Measurements from ENCODE around the gene MTHFD1. TPM values are rescaled to one million over a fixed set of nuclear protein-coding genes. Genes with fewer than 3 reads are reported as not detected.

The MTHFD1 gene
- total RNA-seq, 1 donor: 28.2 TPM

DNA sequence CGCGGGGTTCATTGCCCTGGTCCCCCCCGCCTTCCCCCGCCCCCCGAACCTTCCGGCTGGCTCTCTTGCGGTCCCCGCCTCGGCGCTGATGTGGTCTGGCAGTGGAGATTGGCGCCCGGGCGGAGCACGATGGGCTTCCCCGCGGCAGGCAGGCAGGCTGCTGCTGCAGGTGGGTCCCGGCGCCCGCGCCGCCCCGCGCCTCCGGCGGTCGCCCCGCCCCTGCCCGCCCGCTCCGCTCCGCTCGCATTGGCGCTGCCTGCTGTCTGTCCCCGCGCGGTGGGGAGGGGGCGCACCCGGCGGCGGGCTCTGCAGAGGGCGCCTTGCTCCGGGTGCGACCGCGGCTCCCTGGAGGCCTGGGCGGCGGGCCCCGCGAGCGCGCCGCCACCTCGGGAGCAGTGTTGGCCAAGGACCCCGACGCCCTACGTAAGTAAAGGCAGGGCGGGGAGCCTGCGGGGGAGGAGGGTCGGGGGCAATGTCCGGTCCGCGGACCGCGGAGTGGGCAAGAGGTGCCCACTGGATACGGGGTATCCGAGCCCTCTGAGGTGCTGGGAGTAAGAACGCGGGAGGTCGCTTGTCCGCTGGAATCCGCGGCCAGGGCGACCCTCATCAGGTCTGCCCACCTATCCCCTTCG lies 77.2 kb downstream of the MTHFD1 start, which contains the start of gene AKAP5:
Gene AKAP5, plus strand, starts transcription at position 309 of the 632 bp plus-strand sequence. CDS start 2,896 bp downstream, outside the sequence.
- H3K27ac ChIP-seq (ENCODE audit: low read depth, low read length): no peak within 1 kb of the TSS
- H3K4me1 ChIP-seq (ENCODE audit: insufficient read depth, low read length): peaks cover 10% of the 10 kb centered on the region
- H3K4me2 ChIP-seq (ENCODE audit: insufficient read depth, low read length): peak within 1 kb of the TSS; percentile 97
- TF ChIP-seq, protein P1, sequence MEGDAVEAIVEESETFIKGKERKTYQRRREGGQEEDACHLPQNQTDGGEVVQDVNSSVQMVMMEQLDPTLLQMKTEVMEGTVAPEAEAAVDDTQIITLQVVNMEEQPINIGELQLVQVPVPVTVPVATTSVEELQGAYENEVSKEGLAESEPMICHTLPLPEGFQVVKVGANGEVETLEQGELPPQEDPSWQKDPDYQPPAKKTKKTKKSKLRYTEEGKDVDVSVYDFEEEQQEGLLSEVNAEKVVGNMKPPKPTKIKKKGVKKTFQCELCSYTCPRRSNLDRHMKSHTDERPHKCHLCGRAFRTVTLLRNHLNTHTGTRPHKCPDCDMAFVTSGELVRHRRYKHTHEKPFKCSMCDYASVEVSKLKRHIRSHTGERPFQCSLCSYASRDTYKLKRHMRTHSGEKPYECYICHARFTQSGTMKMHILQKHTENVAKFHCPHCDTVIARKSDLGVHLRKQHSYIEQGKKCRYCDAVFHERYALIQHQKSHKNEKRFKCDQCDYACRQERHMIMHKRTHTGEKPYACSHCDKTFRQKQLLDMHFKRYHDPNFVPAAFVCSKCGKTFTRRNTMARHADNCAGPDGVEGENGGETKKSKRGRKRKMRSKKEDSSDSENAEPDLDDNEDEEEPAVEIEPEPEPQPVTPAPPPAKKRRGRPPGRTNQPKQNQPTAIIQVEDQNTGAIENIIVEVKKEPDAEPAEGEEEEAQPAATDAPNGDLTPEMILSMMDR (IDR thresholded peaks at IDR 0.05; ENCODE audit: extremely low read depth, low read depth, low read length): no peak
- H3K36me3 ChIP-seq (ENCODE audit: insufficient read depth, low read length): no peaks in the 10 kb centered on the region
- H3K4me3 ChIP-seq (ENCODE audit: insufficient read depth, low read length): peak within 1 kb of the TSS; percentile 82
- DNase-seq (ENCODE audit: insufficient read length, low spot score, missing footprints): peak; percentile 90
- H3K9me3 ChIP-seq (ENCODE audit: low read depth, low read length): no peaks in the 10 kb centered on the region
- no peaks in the 10 kb centered on the region for H3K27me3 ChIP-seq (ENCODE audit: insufficient read depth, low read length)
- no peaks in the 10 kb centered on the region for H4K20me1 ChIP-seq (ENCODE audit: insufficient read depth, low read length)
- H2AFZ ChIP-seq (ENCODE audit: low read length): peak within 1 kb of the TSS; percentile 82
- no peaks in the 10 kb centered on the region for H3K79me2 ChIP-seq (ENCODE audit: insufficient read depth, low read length)

DNA sequence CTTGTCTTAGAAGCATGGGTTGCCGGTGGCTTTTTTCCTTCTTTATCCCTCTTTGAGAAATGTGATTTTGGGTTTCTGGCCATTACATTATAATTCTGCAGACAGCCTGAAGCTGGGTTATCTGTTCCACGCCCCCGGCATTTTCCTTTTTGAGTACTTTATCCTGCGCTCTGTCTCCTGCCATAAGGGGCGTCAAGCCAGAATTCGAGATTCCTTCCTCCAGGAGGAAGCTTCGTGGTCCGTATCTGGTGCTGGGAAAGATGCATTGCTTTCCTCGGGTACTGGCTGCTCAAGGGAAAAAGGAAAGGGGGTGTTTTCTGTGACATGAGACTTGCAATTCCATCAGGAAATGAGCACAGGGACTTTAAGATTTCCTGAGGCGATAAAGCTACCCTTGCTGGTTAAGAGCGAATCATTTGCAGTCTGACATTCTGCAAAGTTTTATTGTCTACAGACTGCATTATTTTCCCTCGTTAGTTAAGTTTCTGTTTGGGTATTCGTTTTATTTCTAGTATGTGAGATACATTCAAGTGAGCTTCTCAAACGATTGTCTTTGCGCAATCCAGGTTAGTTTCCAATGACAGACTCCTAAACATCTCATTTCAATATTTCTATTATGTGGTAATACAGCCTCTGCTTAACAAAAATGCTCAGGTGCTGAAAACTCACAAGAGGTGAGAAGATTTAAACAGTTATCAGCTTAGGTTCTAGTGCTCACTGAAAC lies 77.8 kb downstream of the MTHFD1 start:
- Histone ChIP-seq H3K27ac (ENCODE audit: low read depth, low read length) (no peak overlapping the region), H3K36me3 (ENCODE audit: insufficient read depth, low read length) (no peaks in the 10 kb centered on the region)

DNA sequence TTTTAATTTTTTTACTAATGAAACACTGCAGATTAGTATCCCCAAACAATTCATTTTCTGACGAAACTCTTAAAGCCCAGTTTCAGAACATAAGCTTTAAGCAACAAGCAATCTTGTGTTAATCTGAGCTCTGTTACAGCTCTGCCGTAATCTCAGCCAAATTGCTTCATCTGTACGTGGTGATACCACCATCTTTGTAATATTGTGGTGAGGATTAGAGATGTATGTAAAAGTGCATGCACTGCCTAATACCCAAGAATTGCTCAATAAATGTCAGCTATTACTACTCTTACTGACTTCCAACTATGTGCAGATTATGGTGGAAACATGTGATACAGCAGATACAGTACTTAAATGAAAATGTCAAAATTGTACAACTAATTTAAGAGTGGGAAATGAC lies 78.9 kb downstream of the MTHFD1 start:
- Histone ChIP-seq H3K79me2 (ENCODE audit: insufficient read depth, low read length) (no peaks in the 10 kb centered on the region), H3K4me2 (ENCODE audit: insufficient read depth, low read length) (no peak overlapping the region), H2AFZ (ENCODE audit: low read length) (no peak overlapping the region), H3K36me3 (ENCODE audit: insufficient read depth, low read length) (no peaks in the 10 kb centered on the region), H4K20me1 (ENCODE audit: insufficient read depth, low read length) (no peaks in the 10 kb centered on the region), H3K27ac (ENCODE audit: low read depth, low read length) (no peak overlapping the region), H3K4me3 (ENCODE audit: insufficient read depth, low read length) (no peak overlapping the region), H3K9me3 (ENCODE audit: low read depth, low read length) (no peaks in the 10 kb centered on the region), H3K4me1 (ENCODE audit: insufficient read depth, low read length) (peaks cover 10% of the 10 kb centered on the region), H3K27me3 (ENCODE audit: insufficient read depth, low read length) (no peaks in the 10 kb centered on the region)
- no peak for DNase-seq (ENCODE audit: insufficient read length, low spot score, missing footprints)
- TF ChIP-seq, protein P1 (IDR thresholded peaks at IDR 0.05; ENCODE audit: extremely low read depth, low read depth, low read length): no peak

More for the DNA sequence above, 77.8 kb downstream of the MTHFD1 start:
- Histone ChIP-seq H3K4me2 (ENCODE audit: insufficient read depth, low read length) (peak overlapping the region; percentile 97), H3K79me2 (ENCODE audit: insufficient read depth, low read length) (no peaks in the 10 kb centered on the region), H3K4me1 (ENCODE audit: insufficient read depth, low read length) (peaks cover 10% of the 10 kb centered on the region), H3K4me3 (ENCODE audit: insufficient read depth, low read length) (peak overlapping the region; percentile 82), H3K9me3 (ENCODE audit: low read depth, low read length) (no peaks in the 10 kb centered on the region), H2AFZ (ENCODE audit: low read length) (peak overlapping the region; percentile 82), H3K27me3 (ENCODE audit: insufficient read depth, low read length) (no peaks in the 10 kb centered on the region), H4K20me1 (ENCODE audit: insufficient read depth, low read length) (no peaks in the 10 kb centered on the region)
- TF ChIP-seq, protein P1 (IDR thresholded peaks at IDR 0.05; ENCODE audit: extremely low read depth, low read depth, low read length): peak; percentile 43
- peak; percentile 88 for DNase-seq (ENCODE audit: insufficient read length, low spot score, missing footprints)

DNA sequence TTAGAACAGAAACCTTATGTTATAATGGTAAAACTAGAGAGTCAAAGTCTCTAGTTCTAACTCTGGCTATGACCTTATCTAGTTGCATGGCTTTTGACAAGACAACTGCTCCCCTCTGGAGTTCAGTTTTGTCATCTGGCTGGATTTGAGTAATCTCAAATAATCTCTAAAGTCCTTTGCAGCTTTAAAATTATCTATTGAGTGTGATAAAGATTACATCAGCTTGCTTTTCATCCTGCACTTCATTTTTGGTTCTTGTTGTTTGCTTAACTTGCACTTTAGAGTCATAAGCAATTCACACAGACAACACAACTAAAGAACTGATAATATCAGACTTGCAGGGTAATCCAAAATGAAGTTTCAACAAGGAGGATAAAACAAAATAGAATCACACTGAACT lies 79.4 kb downstream of the MTHFD1 start:
- Histone ChIP-seq H3K36me3 (ENCODE audit: insufficient read depth, low read length) (no peaks in the 10 kb centered on the region), H3K4me3 (ENCODE audit: insufficient read depth, low read length) (no peak overlapping the region), H3K9me3 (ENCODE audit: low read depth, low read length) (no peaks in the 10 kb centered on the region), H3K4me1 (ENCODE audit: insufficient read depth, low read length) (peaks cover 10% of the 10 kb centered on the region), H3K27me3 (ENCODE audit: insufficient read depth, low read length) (no peaks in the 10 kb centered on the region), H4K20me1 (ENCODE audit: insufficient read depth, low read length) (no peaks in the 10 kb centered on the region), H2AFZ (ENCODE audit: low read length) (no peak overlapping the region), H3K27ac (ENCODE audit: low read depth, low read length) (no peak overlapping the region), H3K79me2 (ENCODE audit: insufficient read depth, low read length) (no peaks in the 10 kb centered on the region), H3K4me2 (ENCODE audit: insufficient read depth, low read length) (no peak overlapping the region)
- DNase-seq (ENCODE audit: insufficient read length, low spot score, missing footprints): no peak
- TF ChIP-seq, protein P1 (IDR thresholded peaks at IDR 0.05; ENCODE audit: extremely low read depth, low read depth, low read length): no peak
